Measurements from ENCODE around the gene MED4.

The MED4 gene

GRCh38 chr13:48028066-48028465, 66.8 kb downstream of the MED4 start:
- TF ChIP-seq, protein P1, sequence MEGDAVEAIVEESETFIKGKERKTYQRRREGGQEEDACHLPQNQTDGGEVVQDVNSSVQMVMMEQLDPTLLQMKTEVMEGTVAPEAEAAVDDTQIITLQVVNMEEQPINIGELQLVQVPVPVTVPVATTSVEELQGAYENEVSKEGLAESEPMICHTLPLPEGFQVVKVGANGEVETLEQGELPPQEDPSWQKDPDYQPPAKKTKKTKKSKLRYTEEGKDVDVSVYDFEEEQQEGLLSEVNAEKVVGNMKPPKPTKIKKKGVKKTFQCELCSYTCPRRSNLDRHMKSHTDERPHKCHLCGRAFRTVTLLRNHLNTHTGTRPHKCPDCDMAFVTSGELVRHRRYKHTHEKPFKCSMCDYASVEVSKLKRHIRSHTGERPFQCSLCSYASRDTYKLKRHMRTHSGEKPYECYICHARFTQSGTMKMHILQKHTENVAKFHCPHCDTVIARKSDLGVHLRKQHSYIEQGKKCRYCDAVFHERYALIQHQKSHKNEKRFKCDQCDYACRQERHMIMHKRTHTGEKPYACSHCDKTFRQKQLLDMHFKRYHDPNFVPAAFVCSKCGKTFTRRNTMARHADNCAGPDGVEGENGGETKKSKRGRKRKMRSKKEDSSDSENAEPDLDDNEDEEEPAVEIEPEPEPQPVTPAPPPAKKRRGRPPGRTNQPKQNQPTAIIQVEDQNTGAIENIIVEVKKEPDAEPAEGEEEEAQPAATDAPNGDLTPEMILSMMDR (conservative IDR thresholded peaks at IDR 0.05): no peak
- no peak overlapping the region for H3K27ac ChIP-seq
